ENCODE results near the gene GPATCH3.
A peak's percentile ranks its signal among the peaks of the same experiment; 100 is the strongest.

The GPATCH3 gene

GRCh38 chr1:26864610-26865480 lies 35.4 kb downstream of the GPATCH3 start:
- H3K27me3 ChIP-seq (replicated peaks; ENCODE audit: control insufficient read depth, insufficient read depth, low read length): no peaks in the 10 kb centered on the region
- peak overlapping the region; percentile 86 for H3K4me3 ChIP-seq (replicated peaks; ENCODE audit: low read depth, low read length)
- no peaks in the 10 kb centered on the region for H3K36me3 ChIP-seq (ENCODE audit: control insufficient read depth, insufficient read depth, low read length)
- DNase-seq (ENCODE audit: extremely low read depth, insufficient read length): peak; percentile 99
- peak; percentile 10 for TF ChIP-seq CTCF (IDR thresholded peaks at IDR 0.05; ENCODE audit: insufficient read depth, low read length, poor library complexity, severe bottlenecking)

DNA sequence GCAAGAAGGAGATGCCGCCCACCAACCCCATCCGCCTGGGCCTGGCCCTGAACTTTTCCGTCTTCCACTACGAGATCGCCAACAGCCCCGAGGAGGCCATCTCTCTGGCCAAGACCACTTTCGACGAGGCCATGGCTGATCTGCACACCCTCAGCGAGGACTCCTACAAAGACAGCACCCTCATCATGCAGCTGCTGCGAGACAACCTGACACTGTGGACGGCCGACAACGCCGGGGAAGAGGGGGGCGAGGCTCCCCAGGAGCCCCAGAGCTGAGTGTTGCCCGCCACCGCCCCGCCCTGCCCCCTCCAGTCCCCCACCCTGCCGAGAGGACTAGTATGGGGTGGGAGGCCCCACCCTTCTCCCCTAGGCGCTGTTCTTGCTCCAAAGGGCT lies 36.6 kb downstream of the GPATCH3 start:
- H3K36me3 ChIP-seq (ENCODE audit: control insufficient read depth, insufficient read depth, low read length): peaks cover 2% of the 10 kb centered on the region; the same call in 1 of the 2 replicates
- peak overlapping the region; percentile 78 for H3K4me3 ChIP-seq (replicated peaks; ENCODE audit: low read depth, low read length)
- no peak for TF ChIP-seq CTCF (IDR thresholded peaks at IDR 0.05; ENCODE audit: insufficient read depth, low read length, poor library complexity, severe bottlenecking)
- H3K27me3 ChIP-seq (replicated peaks; ENCODE audit: control insufficient read depth, insufficient read depth, low read length): no peaks in the 10 kb centered on the region
- DNase-seq (ENCODE audit: extremely low read depth, insufficient read length): no peak

DNA sequence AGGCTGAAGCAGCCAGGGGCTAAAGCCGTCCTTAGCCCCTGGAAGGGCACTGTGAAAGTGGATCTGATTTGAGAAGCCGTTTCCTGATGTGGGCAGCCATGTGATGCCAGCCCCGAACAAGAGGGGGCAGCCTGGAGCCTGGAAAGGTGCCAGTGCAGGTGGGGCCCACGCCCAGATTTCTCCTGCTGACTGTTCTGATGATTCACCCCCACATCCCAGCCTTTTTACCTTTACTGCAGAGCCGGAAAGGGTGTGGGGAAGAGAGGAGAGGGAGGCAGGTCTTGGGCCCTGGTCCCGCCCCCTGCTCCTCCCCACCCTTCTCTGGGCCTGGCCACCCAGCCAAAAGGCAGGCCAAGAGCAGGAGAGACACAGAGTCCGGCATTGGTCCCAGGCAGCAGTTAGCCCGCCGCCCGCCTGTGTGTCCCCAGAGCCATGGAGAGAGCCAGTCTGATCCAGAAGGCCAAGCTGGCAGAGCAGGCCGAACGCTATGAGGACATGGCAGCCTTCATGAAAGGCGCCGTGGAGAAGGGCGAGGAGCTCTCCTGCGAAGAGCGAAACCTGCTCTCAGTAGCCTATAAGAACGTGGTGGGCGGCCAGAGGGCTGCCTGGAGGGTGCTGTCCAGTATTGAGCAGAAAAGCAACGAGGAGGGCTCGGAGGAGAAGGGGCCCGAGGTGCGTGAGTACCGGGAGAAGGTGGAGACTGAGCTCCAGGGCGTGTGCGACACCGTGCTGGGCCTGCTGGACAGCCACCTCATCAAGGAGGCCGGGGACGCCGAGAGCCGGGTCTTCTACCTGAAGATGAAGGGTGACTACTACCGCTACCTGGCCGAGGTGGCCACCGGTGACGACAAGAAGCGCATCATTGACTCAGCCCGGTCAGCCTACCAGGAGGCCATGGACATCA lies 37.2 kb downstream of the GPATCH3 start, which contains the start of gene SFN:
SFN (plus strand) TSS at position 369 of the 904 bp plus-strand sequence; CDS start at position 433, 64 bp downstream.
- Histone ChIP-seq H3K4me3 (replicated peaks; ENCODE audit: low read depth, low read length) (peak within 1 kb of the TSS; percentile 78), H3K27me3 (replicated peaks; ENCODE audit: control insufficient read depth, insufficient read depth, low read length) (no peaks in the 10 kb centered on the region), H3K36me3 (ENCODE audit: control insufficient read depth, insufficient read depth, low read length) (peaks cover 2% of the 10 kb centered on the region; the same call in 1 of the 2 replicates)
- peak; percentile 79 for TF ChIP-seq CTCF (IDR thresholded peaks at IDR 0.05; ENCODE audit: insufficient read depth, low read length, poor library complexity, severe bottlenecking)
- peak; percentile 62 for DNase-seq (ENCODE audit: extremely low read depth, insufficient read length)

DNA sequence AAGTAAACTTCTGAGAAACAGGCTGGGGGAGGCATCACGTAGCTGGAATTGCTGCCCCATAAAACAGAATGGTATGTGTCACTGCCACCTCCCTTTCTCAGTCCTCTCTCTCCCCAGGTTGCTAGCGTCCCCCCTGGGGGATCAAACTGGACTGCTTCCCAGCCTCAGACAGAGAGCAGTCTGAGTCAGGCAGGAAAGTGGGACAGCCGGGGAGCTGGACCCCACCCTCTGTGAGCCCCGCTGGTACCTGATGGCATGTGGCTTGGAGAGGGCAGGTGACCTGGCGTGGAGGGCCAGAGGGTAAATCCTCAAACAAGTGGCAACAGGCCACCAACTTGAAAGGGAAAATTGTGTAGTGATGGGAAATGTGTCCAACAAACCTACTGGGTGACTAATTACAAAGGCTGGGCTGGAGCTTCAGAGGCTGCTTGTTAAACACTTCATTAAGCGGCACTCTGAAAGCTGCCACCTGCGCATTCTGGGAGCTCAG lies 38.3 kb downstream of the GPATCH3 start:
- TF ChIP-seq CTCF (IDR thresholded peaks at IDR 0.05; ENCODE audit: insufficient read depth, low read length, poor library complexity, severe bottlenecking): no peak
- Histone ChIP-seq H3K4me3 (replicated peaks; ENCODE audit: low read depth, low read length) (no peak overlapping the region), H3K36me3 (ENCODE audit: control insufficient read depth, insufficient read depth, low read length) (peaks cover 5% of the 10 kb centered on the region), H3K27me3 (replicated peaks; ENCODE audit: control insufficient read depth, insufficient read depth, low read length) (no peaks in the 10 kb centered on the region)
- DNase-seq (ENCODE audit: extremely low read depth, insufficient read length): no peak

DNA sequence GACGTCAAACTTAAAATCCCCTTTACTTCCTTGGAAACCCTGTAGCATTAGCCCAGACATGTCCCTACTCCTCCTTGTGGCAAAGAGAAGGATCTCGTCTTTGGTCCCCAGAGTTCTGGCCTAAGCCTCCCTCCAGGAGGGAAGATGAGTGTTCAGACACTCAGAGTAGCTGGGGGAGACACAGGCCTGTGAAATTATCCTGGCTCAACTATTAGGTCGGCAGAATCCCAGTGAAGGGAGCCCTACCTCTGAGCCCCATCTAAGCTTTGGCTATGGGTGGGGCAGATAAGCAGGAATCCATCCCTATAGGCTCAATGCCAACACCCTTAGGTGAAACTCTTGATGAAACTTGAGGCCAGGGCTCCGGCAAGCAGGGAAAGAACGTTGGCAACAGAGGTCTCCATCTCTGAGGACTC lies 39.0 kb downstream of the GPATCH3 start:
- DNase-seq (ENCODE audit: extremely low read depth, insufficient read length): no peak
- peak; percentile 10 for TF ChIP-seq CTCF (IDR thresholded peaks at IDR 0.05; ENCODE audit: insufficient read depth, low read length, poor library complexity, severe bottlenecking)
- H3K4me3 ChIP-seq (replicated peaks; ENCODE audit: low read depth, low read length): no peak overlapping the region

More for the DNA sequence above, 39.0 kb downstream of the GPATCH3 start:
- peaks cover 5% of the 10 kb centered on the region for H3K36me3 ChIP-seq (ENCODE audit: control insufficient read depth, insufficient read depth, low read length)
- no peaks in the 10 kb centered on the region for H3K27me3 ChIP-seq (replicated peaks; ENCODE audit: control insufficient read depth, insufficient read depth, low read length)

All from GM06990 (cell line).